Measurements from ENCODE around the gene GRAP2.

The GRAP2 gene

GRCh38 chr22:40009951-40010671 lies 109.2 kb downstream of the GRAP2 start:
- TF ChIP-seq SIN3A (IDR thresholded peaks at IDR 0.05; ENCODE audit: borderline replicate concordance, insufficient read depth, low read length) (no peak), POLR2AphosphoS5 (IDR thresholded peaks at IDR 0.05; ENCODE audit: low read depth, low read length) (no peak), TAF1 (IDR thresholded peaks at IDR 0.05; ENCODE audit: borderline replicate concordance, insufficient read depth, low read length) (no peak)

GRCh38 chr22:40010746-40011145 lies 109.9 kb downstream of the GRAP2 start:
- TF ChIP-seq FOXP2 (optimal IDR thresholded peaks at IDR 0.05; ENCODE audit: borderline replicate concordance, extremely low read depth, extremely low read length, insufficient read depth) (no peak), POLR2AphosphoS5 (IDR thresholded peaks at IDR 0.05; ENCODE audit: low read depth, low read length) (no peak), SIN3A (IDR thresholded peaks at IDR 0.05; ENCODE audit: borderline replicate concordance, insufficient read depth, low read length) (no peak), REST (IDR thresholded peaks at IDR 0.05; ENCODE audit: insufficient read depth in 1 of 2, low read depth in 2 of 2, low read length in 2 of 2) (no peak), TAF1 (IDR thresholded peaks at IDR 0.05; ENCODE audit: borderline replicate concordance, insufficient read depth, low read length) (no peak)

GRCh38 chr22:40014667-40015248 lies 113.9 kb downstream of the GRAP2 start:
- TF ChIP-seq POLR2AphosphoS5 (IDR thresholded peaks at IDR 0.05; ENCODE audit: low read depth, low read length) = no peak
- no peak for TF ChIP-seq SIN3A (IDR thresholded peaks at IDR 0.05; ENCODE audit: borderline replicate concordance, insufficient read depth, low read length)
- no peak for TF ChIP-seq REST (IDR thresholded peaks at IDR 0.05; ENCODE audit: insufficient read depth in 1 of 2, low read depth in 2 of 2, low read length in 2 of 2)
- TF ChIP-seq TAF1 (IDR thresholded peaks at IDR 0.05; ENCODE audit: borderline replicate concordance, insufficient read depth, low read length) = no peak

- TF ChIP-seq POLR2AphosphoS5 (IDR thresholded peaks at IDR 0.05; ENCODE audit: low read depth, low read length) = no peak
- TF ChIP-seq TAF1 (IDR thresholded peaks at IDR 0.05; ENCODE audit: borderline replicate concordance, insufficient read depth, low read length) = no peak
- no peak for TF ChIP-seq REST (IDR thresholded peaks at IDR 0.05; ENCODE audit: insufficient read depth in 1 of 2, low read depth in 2 of 2, low read length in 2 of 2)
- no peak for TF ChIP-seq FOXP2 (optimal IDR thresholded peaks at IDR 0.05; ENCODE audit: borderline replicate concordance, extremely low read depth, extremely low read length, insufficient read depth)
- no peak for TF ChIP-seq SIN3A (IDR thresholded peaks at IDR 0.05; ENCODE audit: borderline replicate concordance, insufficient read depth, low read length)
These were observed 114.6 kb downstream of the GRAP2 start for GRCh38 chr22:40015358-40015976.

GRCh38 chr22:40018051-40018450 lies 117.2 kb downstream of the GRAP2 start:
- TF ChIP-seq SIN3A (IDR thresholded peaks at IDR 0.05; ENCODE audit: borderline replicate concordance, insufficient read depth, low read length) = no peak
- no peak for TF ChIP-seq FOXP2 (optimal IDR thresholded peaks at IDR 0.05; ENCODE audit: borderline replicate concordance, extremely low read depth, extremely low read length, insufficient read depth)
- TF ChIP-seq TAF1 (IDR thresholded peaks at IDR 0.05; ENCODE audit: borderline replicate concordance, insufficient read depth, low read length) = no peak
- no peak for TF ChIP-seq POLR2AphosphoS5 (IDR thresholded peaks at IDR 0.05; ENCODE audit: low read depth, low read length)
- TF ChIP-seq REST (IDR thresholded peaks at IDR 0.05; ENCODE audit: insufficient read depth in 1 of 2, low read depth in 2 of 2, low read length in 2 of 2) = no peak
